ENCODE data around the gene CORO6.

DNA sequence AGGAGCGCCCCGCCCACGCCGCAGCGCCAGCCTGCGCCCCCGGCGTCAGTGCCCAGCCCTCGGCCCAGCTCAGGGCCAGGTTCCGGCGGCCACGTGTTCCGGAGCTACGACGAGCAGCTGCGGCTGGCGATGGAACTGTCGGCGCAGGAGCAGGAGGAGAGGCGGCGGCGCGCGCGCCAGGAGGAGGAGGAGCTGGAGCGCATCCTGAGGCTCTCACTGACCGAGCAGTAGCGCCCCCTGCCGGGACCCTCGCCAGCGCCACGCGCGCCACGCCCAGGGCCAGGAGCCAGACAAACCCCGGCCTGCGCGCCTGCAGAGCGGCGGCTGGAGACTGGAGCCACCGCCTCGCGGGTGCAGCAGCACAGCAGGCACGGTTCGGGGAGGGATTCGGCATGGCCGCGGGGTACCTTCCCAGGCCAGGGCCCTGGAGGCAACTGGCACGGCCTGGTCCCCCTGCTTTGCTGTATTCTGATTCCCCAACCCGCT is 9.3 kb downstream of the CORO6 start:
- TF ChIP-seq, protein P1, sequence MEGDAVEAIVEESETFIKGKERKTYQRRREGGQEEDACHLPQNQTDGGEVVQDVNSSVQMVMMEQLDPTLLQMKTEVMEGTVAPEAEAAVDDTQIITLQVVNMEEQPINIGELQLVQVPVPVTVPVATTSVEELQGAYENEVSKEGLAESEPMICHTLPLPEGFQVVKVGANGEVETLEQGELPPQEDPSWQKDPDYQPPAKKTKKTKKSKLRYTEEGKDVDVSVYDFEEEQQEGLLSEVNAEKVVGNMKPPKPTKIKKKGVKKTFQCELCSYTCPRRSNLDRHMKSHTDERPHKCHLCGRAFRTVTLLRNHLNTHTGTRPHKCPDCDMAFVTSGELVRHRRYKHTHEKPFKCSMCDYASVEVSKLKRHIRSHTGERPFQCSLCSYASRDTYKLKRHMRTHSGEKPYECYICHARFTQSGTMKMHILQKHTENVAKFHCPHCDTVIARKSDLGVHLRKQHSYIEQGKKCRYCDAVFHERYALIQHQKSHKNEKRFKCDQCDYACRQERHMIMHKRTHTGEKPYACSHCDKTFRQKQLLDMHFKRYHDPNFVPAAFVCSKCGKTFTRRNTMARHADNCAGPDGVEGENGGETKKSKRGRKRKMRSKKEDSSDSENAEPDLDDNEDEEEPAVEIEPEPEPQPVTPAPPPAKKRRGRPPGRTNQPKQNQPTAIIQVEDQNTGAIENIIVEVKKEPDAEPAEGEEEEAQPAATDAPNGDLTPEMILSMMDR (conservative IDR thresholded peaks at IDR 0.05): no peak
- no peak for TF ChIP-seq EZH2 (IDR thresholded peaks at IDR 0.05; ENCODE audit: low read depth)
